ENCODE measurements around the gene CRACR2A. TPM values are rescaled to one million over a fixed set of nuclear protein-coding genes. Genes with fewer than 3 reads are reported as not detected.

Gene CRACR2A
- total RNA-seq, 1 donor from 2014 or later, result 6.5 TPM

DNA sequence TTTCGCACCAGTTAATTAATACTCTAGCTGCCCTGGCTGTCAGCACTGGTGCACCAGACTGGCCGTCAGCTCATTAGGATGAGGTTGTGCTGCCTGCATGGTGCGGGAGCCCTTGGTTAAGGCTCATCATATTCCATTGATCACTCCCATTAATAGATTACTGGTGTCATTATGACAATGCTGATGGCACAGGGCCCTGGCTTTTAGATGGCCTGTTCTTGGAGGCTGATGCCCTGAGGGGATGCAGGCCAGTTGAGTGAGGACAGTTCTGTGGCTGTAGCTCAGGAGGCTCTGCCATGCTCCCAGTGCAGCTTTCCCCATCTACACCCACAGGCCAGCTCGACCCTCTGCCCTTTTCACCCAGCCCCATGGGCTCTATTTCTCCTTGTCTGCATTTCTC lies 135.3 kb downstream of the CRACR2A start:
- Mint-ChIP-seq H3K4me1 (ENCODE audit: unreplicated experiment) (no peaks in the 10 kb centered on the region), H3K4me3 (ENCODE audit: unreplicated experiment) (no peak overlapping the region), H3K27me3 (ENCODE audit: unreplicated experiment) (peaks cover 4% of the 10 kb centered on the region), H3K9me3 (ENCODE audit: unreplicated experiment) (no peaks in the 10 kb centered on the region), H3K27ac (ENCODE audit: unreplicated experiment) (no peak overlapping the region), H3K36me3 (ENCODE audit: low read depth, unreplicated experiment) (no peaks in the 10 kb centered on the region)
- TF ChIP-seq, protein P1, sequence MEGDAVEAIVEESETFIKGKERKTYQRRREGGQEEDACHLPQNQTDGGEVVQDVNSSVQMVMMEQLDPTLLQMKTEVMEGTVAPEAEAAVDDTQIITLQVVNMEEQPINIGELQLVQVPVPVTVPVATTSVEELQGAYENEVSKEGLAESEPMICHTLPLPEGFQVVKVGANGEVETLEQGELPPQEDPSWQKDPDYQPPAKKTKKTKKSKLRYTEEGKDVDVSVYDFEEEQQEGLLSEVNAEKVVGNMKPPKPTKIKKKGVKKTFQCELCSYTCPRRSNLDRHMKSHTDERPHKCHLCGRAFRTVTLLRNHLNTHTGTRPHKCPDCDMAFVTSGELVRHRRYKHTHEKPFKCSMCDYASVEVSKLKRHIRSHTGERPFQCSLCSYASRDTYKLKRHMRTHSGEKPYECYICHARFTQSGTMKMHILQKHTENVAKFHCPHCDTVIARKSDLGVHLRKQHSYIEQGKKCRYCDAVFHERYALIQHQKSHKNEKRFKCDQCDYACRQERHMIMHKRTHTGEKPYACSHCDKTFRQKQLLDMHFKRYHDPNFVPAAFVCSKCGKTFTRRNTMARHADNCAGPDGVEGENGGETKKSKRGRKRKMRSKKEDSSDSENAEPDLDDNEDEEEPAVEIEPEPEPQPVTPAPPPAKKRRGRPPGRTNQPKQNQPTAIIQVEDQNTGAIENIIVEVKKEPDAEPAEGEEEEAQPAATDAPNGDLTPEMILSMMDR (IDR thresholded peaks at IDR 0.05; ENCODE audit: unreplicated experiment), result no peak
- no peak for DNase-seq (ENCODE audit: low spot score)

DNA sequence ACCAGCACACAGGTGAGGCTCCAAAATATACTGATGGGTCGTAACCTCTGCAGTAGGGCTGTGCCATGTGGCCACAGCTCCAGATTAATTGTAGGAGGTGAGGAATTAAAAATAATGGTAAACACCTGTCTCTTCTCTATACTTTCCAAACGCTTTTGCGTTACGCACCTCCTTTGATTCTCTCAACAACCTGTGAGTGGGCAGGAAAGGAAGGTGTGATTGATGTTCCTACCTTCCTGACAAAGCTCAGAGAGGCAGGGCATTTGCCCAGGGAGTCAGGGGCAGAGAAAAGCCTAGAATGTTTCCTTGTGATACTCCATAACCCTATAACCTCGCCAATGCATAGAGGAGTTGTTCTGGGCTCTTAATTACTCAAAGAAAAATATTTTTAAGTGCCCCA lies 137.0 kb downstream of the CRACR2A start:
- Mint-ChIP-seq H3K4me1 (ENCODE audit: unreplicated experiment) (no peaks in the 10 kb centered on the region), H3K27me3 (ENCODE audit: unreplicated experiment) (peaks cover 4% of the 10 kb centered on the region), H3K9me3 (ENCODE audit: unreplicated experiment) (no peaks in the 10 kb centered on the region), H3K36me3 (ENCODE audit: low read depth, unreplicated experiment) (no peaks in the 10 kb centered on the region), H3K27ac (ENCODE audit: unreplicated experiment) (no peak overlapping the region), H3K4me3 (ENCODE audit: unreplicated experiment) (no peak overlapping the region)
- TF ChIP-seq, protein P1 (IDR thresholded peaks at IDR 0.05; ENCODE audit: unreplicated experiment), result no peak
- DNase-seq (ENCODE audit: low spot score), result no peak

DNA sequence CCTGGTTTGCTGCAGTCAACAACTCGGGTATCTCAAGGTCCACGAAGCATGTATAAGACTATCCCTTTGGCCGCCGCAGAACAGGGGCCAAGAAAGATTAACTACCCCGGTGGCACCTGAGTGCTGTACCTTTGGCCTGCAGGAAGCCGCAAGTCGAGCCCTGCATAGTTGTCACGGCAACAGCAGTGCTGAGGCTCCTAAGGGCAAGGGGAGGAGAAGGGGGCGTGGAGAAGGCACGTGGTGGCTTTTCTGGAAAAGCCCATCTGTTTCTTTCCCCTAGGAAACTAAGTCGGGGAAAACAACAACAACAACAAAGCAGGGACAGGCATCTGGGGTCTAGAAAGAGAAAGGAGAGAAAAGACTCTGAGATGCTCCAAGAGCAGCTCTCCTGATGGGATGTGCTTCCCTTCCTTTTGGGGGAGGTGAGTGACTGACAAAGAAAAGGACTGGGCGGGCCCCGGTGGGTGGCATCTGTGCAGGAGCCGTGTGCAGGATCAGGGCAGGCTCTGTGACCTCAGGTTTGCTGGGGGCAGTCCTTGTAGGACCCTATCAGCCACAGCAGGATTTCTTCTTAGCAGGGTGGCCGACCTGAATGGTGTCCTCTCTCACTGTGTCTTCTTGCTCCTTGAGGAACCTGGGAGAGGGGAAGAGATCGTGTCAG lies 138.0 kb downstream of the CRACR2A start:
- H3K4me3 Mint-ChIP-seq (ENCODE audit: unreplicated experiment), result no peak overlapping the region

DNA sequence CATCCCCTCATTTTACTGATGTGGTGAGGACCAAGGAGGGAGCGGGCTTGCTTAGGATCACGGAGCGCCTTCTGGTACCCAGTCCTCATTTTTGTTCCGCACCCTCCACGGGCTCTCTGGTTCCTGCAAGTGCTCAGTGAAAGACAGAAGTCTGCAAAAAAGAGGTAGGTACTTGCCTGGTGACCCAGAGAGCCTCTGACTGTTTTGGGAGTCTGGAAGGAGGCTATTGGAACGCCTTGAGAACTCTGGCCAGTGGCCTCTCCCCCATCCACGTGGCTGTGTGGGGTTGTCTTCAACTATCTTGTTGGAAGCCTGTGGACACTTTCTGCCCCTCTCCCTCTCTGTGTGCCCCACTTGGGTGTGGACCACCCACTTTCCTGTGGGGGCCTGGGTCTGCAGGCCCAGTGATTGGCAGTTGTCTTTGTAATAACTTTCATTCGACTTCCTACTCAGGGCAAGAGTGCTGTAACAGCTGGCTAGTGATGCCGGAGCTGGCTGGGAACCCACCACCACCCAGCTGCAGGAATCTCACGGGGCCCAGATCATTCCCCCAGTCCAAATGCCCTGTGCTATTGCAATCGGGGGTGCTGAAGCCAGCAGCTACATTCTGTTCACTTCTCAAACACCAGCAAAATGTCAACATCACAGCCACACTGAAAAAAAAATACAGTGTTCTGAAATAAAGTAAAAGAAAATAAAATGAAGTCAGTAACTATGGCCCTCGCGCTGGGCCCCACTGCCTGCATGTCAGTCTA lies 139.1 kb downstream of the CRACR2A start:
- no peak overlapping the region for H3K4me3 Mint-ChIP-seq (ENCODE audit: unreplicated experiment)
- H3K9me3 Mint-ChIP-seq (ENCODE audit: unreplicated experiment), result no peaks in the 10 kb centered on the region
- no peak overlapping the region for H3K27ac Mint-ChIP-seq (ENCODE audit: unreplicated experiment)
- peaks cover 4% of the 10 kb centered on the region for H3K4me1 Mint-ChIP-seq (ENCODE audit: unreplicated experiment)
- DNase-seq (ENCODE audit: low spot score), result no peak
- no peaks in the 10 kb centered on the region for H3K36me3 Mint-ChIP-seq (ENCODE audit: low read depth, unreplicated experiment)
- TF ChIP-seq, protein P1 (IDR thresholded peaks at IDR 0.05; ENCODE audit: unreplicated experiment), result no peak
- peaks cover 4% of the 10 kb centered on the region for H3K27me3 Mint-ChIP-seq (ENCODE audit: unreplicated experiment)

More for the DNA sequence above, 138.0 kb downstream of the CRACR2A start:
- Mint-ChIP-seq H3K27ac (ENCODE audit: unreplicated experiment) (no peak overlapping the region), H3K9me3 (ENCODE audit: unreplicated experiment) (no peaks in the 10 kb centered on the region), H3K27me3 (ENCODE audit: unreplicated experiment) (peaks cover 4% of the 10 kb centered on the region), H3K36me3 (ENCODE audit: low read depth, unreplicated experiment) (no peaks in the 10 kb centered on the region), H3K4me1 (ENCODE audit: unreplicated experiment) (no peaks in the 10 kb centered on the region)
- no peak for DNase-seq (ENCODE audit: low spot score)
- TF ChIP-seq, protein P1 (IDR thresholded peaks at IDR 0.05; ENCODE audit: unreplicated experiment), result no peak

Measured in endothelial cell (in vitro differentiated cells).